HG03342 (cell line): ENCODE data around the gene EPB41L5.
"Not testable (repeated sequence)": the region's sequence is repeated elsewhere in the genome, so short reads cannot be mapped to it uniquely, and the experiment has no call there.

Source experiments
- ATAC-seq: cut with Tn5 transposase; IDR thresholded peaks from one replicate; pipeline ENCODE4 v1.9.1; 2021; ENCODE audit warnings: mild to moderate bottlenecking, moderate library complexity; ENCODE audit not compliant: unreplicated experiment

The EPB41L5 gene

GRCh38 chr2:120192280-120192679 lies 179.4 kb downstream of the EPB41L5 start:
- ATAC-seq, result no peak

- no peak for ATAC-seq
Measured at GRCh38 chr2:120195553-120195952, 182.7 kb downstream of the EPB41L5 start.

- not testable (repeated sequence) for ATAC-seq
Measured at GRCh38 chr2:120199817-120200459, 187.1 kb downstream of the EPB41L5 start.

GRCh38 chr2:120203251-120204021 lies 190.6 kb downstream of the EPB41L5 start:
- no peak for ATAC-seq

GRCh38 chr2:120204022-120204405 lies 191.1 kb downstream of the EPB41L5 start:
- ATAC-seq, result no peak

GRCh38 chr2:120204417-120204816 lies 191.5 kb downstream of the EPB41L5 start:
- ATAC-seq, result no peak

- no peak for ATAC-seq
Measured at GRCh38 chr2:120204945-120205670, 192.2 kb downstream of the EPB41L5 start.

- ATAC-seq, result peak; percentile 52
Measured at GRCh38 chr2:120206022-120206581, 193.2 kb downstream of the EPB41L5 start.

GRCh38 chr2:120208381-120209353 lies 195.8 kb downstream of the EPB41L5 start:
- ATAC-seq, result no peak

- ATAC-seq, result no peak
Measured at GRCh38 chr2:120209427-120210269, 196.8 kb downstream of the EPB41L5 start.

- ATAC-seq, result no peak
Measured at GRCh38 chr2:120210270-120210693, 197.4 kb downstream of the EPB41L5 start.

GRCh38 chr2:120218181-120218580 lies 205.3 kb downstream of the EPB41L5 start:
- ATAC-seq, result no peak

- ATAC-seq, result no peak
Measured at GRCh38 chr2:120219291-120219690, 206.4 kb downstream of the EPB41L5 start.

GRCh38 chr2:120219766-120220165 lies 206.9 kb downstream of the EPB41L5 start:
- ATAC-seq, result no peak

- no peak for ATAC-seq
Measured at GRCh38 chr2:120220756-120221155, 207.9 kb downstream of the EPB41L5 start.

GRCh38 chr2:120221616-120222015 lies 208.7 kb downstream of the EPB41L5 start:
- no peak for ATAC-seq

GRCh38 chr2:120222186-120223033 lies 209.5 kb downstream of the EPB41L5 start:
- no peak for ATAC-seq
